ENCODE results near the gene PTBP3.

DNA sequence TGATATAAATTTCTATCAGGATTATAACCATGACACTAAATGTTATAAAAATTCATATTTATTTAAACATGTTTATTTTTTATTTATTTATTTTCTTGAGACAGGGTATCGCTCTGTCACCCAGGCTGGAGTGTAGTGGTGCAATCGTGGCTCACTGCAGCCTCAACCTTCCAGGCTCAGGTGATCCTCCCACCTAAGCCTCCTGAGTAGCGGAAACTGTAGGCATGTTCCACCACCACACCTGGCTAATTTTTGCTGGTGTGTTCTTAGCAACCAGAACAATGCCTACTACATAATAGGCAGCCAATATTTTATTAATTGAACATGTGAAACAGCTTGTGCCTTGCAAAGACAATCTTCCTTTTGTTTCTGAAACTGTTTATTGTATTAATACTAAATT, 6.5 kb upstream of the PTBP3 start:
- TF ChIP-seq POLR2A (IDR thresholded peaks at IDR 0.05; ENCODE audit: low read depth, low read length) (no peak), POLR2AphosphoS5 (IDR thresholded peaks at IDR 0.05; ENCODE audit: low read depth, low read length) (no peak)

All from GM12892 (cell line).